ENCODE data around the gene RSPH1.

The RSPH1 gene

GRCh38 chr21:42500736-42501135 lies 4.7 kb upstream of the RSPH1 start:
- no peak for DNase-seq (ENCODE audit: low spot score)
- TF ChIP-seq CTCF (IDR thresholded peaks at IDR 0.05; ENCODE audit: extremely low read depth, insufficient read depth, missing control alignments) = no peak
- in situ Hi-C loops (cut with MboI; ENCODE audit: low pct_unique_long_range_greater_than_20kb, low sequenced_read_pairs, unreplicated experiment) = no loop called here

GRCh38 chr21:42500225-42500624 lies 4.2 kb upstream of the RSPH1 start:
- in situ Hi-C loops (cut with MboI; ENCODE audit: low pct_unique_long_range_greater_than_20kb, low sequenced_read_pairs, unreplicated experiment) = no loop called here
- TF ChIP-seq CTCF (IDR thresholded peaks at IDR 0.05; ENCODE audit: extremely low read depth, insufficient read depth, missing control alignments) = no peak
- no peak for DNase-seq (ENCODE audit: low spot score)

GRCh38 chr21:42499444-42500112 lies 3.6 kb upstream of the RSPH1 start:
- in situ Hi-C loops (cut with MboI; ENCODE audit: low pct_unique_long_range_greater_than_20kb, low sequenced_read_pairs, unreplicated experiment) = no loop called here
- no peak for DNase-seq (ENCODE audit: low spot score)
- no peak for TF ChIP-seq CTCF (IDR thresholded peaks at IDR 0.05; ENCODE audit: extremely low read depth, insufficient read depth, missing control alignments)

GRCh38 chr21:42498012-42498411 lies 2.0 kb upstream of the RSPH1 start:
- in situ Hi-C loops (cut with MboI; ENCODE audit: low pct_unique_long_range_greater_than_20kb, low sequenced_read_pairs, unreplicated experiment) = no loop called here
- no peak for DNase-seq (ENCODE audit: low spot score)
- no peak for TF ChIP-seq CTCF (IDR thresholded peaks at IDR 0.05; ENCODE audit: extremely low read depth, insufficient read depth, missing control alignments)

GRCh38 chr21:42496839-42497202 lies 797 bp upstream of the RSPH1 start:
- no peak for DNase-seq (ENCODE audit: low spot score)
- in situ Hi-C loops (cut with MboI; ENCODE audit: low pct_unique_long_range_greater_than_20kb, low sequenced_read_pairs, unreplicated experiment) = no loop called here
- TF ChIP-seq CTCF (IDR thresholded peaks at IDR 0.05; ENCODE audit: extremely low read depth, insufficient read depth, missing control alignments) = no peak

- TF ChIP-seq CTCF (IDR thresholded peaks at IDR 0.05; ENCODE audit: extremely low read depth, insufficient read depth, missing control alignments) = no peak
- in situ Hi-C loops (cut with MboI; ENCODE audit: low pct_unique_long_range_greater_than_20kb, low sequenced_read_pairs, unreplicated experiment) = no loop called here
- no peak for DNase-seq (ENCODE audit: low spot score)
Measured at GRCh38 chr21:42495765-42496119, 282 bp downstream of the RSPH1 start.

GRCh38 chr21:42495027-42495426 lies 997 bp downstream of the RSPH1 start:
- TF ChIP-seq CTCF (IDR thresholded peaks at IDR 0.05; ENCODE audit: extremely low read depth, insufficient read depth, missing control alignments) = no peak
- no peak for DNase-seq (ENCODE audit: low spot score)
- in situ Hi-C loops (cut with MboI; ENCODE audit: low pct_unique_long_range_greater_than_20kb, low sequenced_read_pairs, unreplicated experiment) = no loop called here
